Activated CD8-positive, alpha-beta memory T cell treated with anti-CD3 and anti-CD28 coated beads, Interleukin-2, amount 10 ng/mL, durations not matched to agents 7 days and 5 days (primary cell): Measurements from ENCODE around the gene SLC26A4. TPM values are rescaled to one million over a fixed set of nuclear protein-coding genes. Genes with fewer than 3 reads are reported as not detected.

Experiments
- ATAC-seq: fragments of 150-1000 bp; cut with Tn5 transposase; one replicate; pipeline ENCODE4 v1.10.0; 2021; ENCODE audit warnings: moderate library complexity
- CTCF ChIA-PET: fragments of 350-600 bp; sonication (Branson Sonifier 250); formaldehyde crosslinking; loops from one replicate; lab custom pipeline; 2021; ENCODE audit warnings: antibody characterized with exemption; lab: Charles Lee
- DNase-seq: peaks from one replicate; pipeline ENCODE4 v3.0.0-alpha.2; 2020
- H3K27ac Mint-ChIP-seq: one replicate; pipeline ENCODE4 v1.8.0; 2021; ENCODE audit warnings: mild to moderate bottlenecking, mixed read lengths
- H3K27me3 Mint-ChIP-seq: one replicate; pipeline ENCODE4 v1.8.0; 2021; ENCODE audit warnings: mixed read lengths
- H3K36me3 Mint-ChIP-seq: one replicate; pipeline ENCODE4 v1.8.0; 2021; ENCODE audit warnings: mild to moderate bottlenecking, mixed read lengths
- H3K4me1 Mint-ChIP-seq: one replicate; pipeline ENCODE4 v1.8.0; 2021; ENCODE audit warnings: mixed read lengths
- H3K4me3 Mint-ChIP-seq: one replicate; pipeline ENCODE4 v1.8.0; 2021; ENCODE audit warnings: mild to moderate bottlenecking, moderate library complexity, mixed read lengths
- H3K9me3 Mint-ChIP-seq: one replicate; pipeline ENCODE4 v1.8.0; 2022; ENCODE audit warnings: low read depth, mixed read lengths
- total RNA-seq, 2 experiments: library from RNA; stranded (reverse); gene quantifications; one replicate each; pipeline ENCODE4 v1.2.3, GENCODE V29; 2021

Gene SLC26A4
- 10 to 100 TPM in 1 of 2 experiments, 1 to 10 TPM in 1; 8.3 to 15.4 TPM for total RNA-seq

- H3K4me3 Mint-ChIP-seq = peak within 1 kb of the TSS; percentile 97
- CTCF ChIA-PET = interaction anchor here (1.0 to 2.6 kb wide), 9 partner anchors 8 to 230 kb away, joined by 3 to 12 read pairs (median 4); partner anchors contain the start of gene BCAP29
- H3K27me3 Mint-ChIP-seq = peaks cover 2% of the 10 kb centered on the region
- peaks cover 24% of the 10 kb centered on the region for H3K36me3 Mint-ChIP-seq
- peak; percentile 78 for DNase-seq
- H3K4me1 Mint-ChIP-seq = peaks cover 66% of the 10 kb centered on the region
- H3K27ac Mint-ChIP-seq = peak within 1 kb of the TSS; percentile 90
- peak; percentile 50 for ATAC-seq
- no peaks in the 10 kb centered on the region for H3K9me3 Mint-ChIP-seq
These were observed at the start of gene SLC26A4 for GRCh38 chr7:107660381-107661080. TSS of gene SLC26A4 (plus strand) at chr7:107660828. CDS start at chr7:107661642, 814 bp downstream.

GRCh38 chr7:107613439-107613838 is 47.2 kb upstream of the SLC26A4 start:
- H3K27me3 Mint-ChIP-seq = no peaks in the 10 kb centered on the region
- no peak for DNase-seq
- H3K36me3 Mint-ChIP-seq = peaks cover 52% of the 10 kb centered on the region
- peaks cover 27% of the 10 kb centered on the region for H3K4me1 Mint-ChIP-seq
- CTCF ChIA-PET = no interaction called here
- no peak overlapping the region for H3K27ac Mint-ChIP-seq
- ATAC-seq = no peak
- no peak overlapping the region for H3K4me3 Mint-ChIP-seq
- no peaks in the 10 kb centered on the region for H3K9me3 Mint-ChIP-seq

GRCh38 chr7:107613948-107614347 is 46.7 kb upstream of the SLC26A4 start:
- CTCF ChIA-PET = no interaction called here
- DNase-seq = no peak
- H3K9me3 Mint-ChIP-seq = no peaks in the 10 kb centered on the region
- no peak overlapping the region for H3K4me3 Mint-ChIP-seq
- peaks cover 27% of the 10 kb centered on the region for H3K4me1 Mint-ChIP-seq
- no peak overlapping the region for H3K27ac Mint-ChIP-seq
- ATAC-seq = no peak
- no peaks in the 10 kb centered on the region for H3K27me3 Mint-ChIP-seq
- H3K36me3 Mint-ChIP-seq = peaks cover 50% of the 10 kb centered on the region

GRCh38 chr7:107614425-107614824 is 46.2 kb upstream of the SLC26A4 start:
- no peak overlapping the region for H3K4me3 Mint-ChIP-seq
- DNase-seq = no peak
- H3K9me3 Mint-ChIP-seq = no peaks in the 10 kb centered on the region
- peaks cover 27% of the 10 kb centered on the region for H3K4me1 Mint-ChIP-seq
- no peaks in the 10 kb centered on the region for H3K27me3 Mint-ChIP-seq
- no peak for ATAC-seq
- CTCF ChIA-PET = no interaction called here
- H3K36me3 Mint-ChIP-seq = peaks cover 46% of the 10 kb centered on the region
- H3K27ac Mint-ChIP-seq = no peak overlapping the region

GRCh38 chr7:107615910-107616680 is 44.5 kb upstream of the SLC26A4 start:
- DNase-seq (no peak), ATAC-seq (no peak)
- H3K4me3 Mint-ChIP-seq = no peak overlapping the region
- peaks cover 27% of the 10 kb centered on the region for H3K4me1 Mint-ChIP-seq
- no peaks in the 10 kb centered on the region for H3K27me3 Mint-ChIP-seq
- H3K9me3 Mint-ChIP-seq = no peaks in the 10 kb centered on the region
- peaks cover 45% of the 10 kb centered on the region for H3K36me3 Mint-ChIP-seq
- CTCF ChIA-PET = no interaction called here
- H3K27ac Mint-ChIP-seq = no peak overlapping the region

GRCh38 chr7:107622429-107622828 is 38.2 kb upstream of the SLC26A4 start:
- peak; percentile 70 for ATAC-seq
- peaks cover 11% of the 10 kb centered on the region for H3K36me3 Mint-ChIP-seq
- DNase-seq = no peak
- H3K9me3 Mint-ChIP-seq = no peaks in the 10 kb centered on the region
- no peaks in the 10 kb centered on the region for H3K27me3 Mint-ChIP-seq
- no peaks in the 10 kb centered on the region for H3K4me1 Mint-ChIP-seq
- no peak overlapping the region for H3K27ac Mint-ChIP-seq
- no peak overlapping the region for H3K4me3 Mint-ChIP-seq
- CTCF ChIA-PET = no interaction called here

GRCh38 chr7:107622894-107623293 is 37.7 kb upstream of the SLC26A4 start:
- Mint-ChIP-seq H3K4me1 (no peaks in the 10 kb centered on the region), H3K36me3 (peaks cover 13% of the 10 kb centered on the region), H3K4me3 (no peak overlapping the region), H3K27ac (no peak overlapping the region), H3K9me3 (no peaks in the 10 kb centered on the region), H3K27me3 (no peaks in the 10 kb centered on the region)
- ATAC-seq (no peak), DNase-seq (no peak)
- CTCF ChIA-PET = no interaction called here

GRCh38 chr7:107627002-107627401 is 33.6 kb upstream of the SLC26A4 start:
- ATAC-seq (no peak), DNase-seq (no peak)
- Mint-ChIP-seq H3K4me3 (no peak overlapping the region), H3K36me3 (peaks cover 12% of the 10 kb centered on the region), H3K27ac (no peak overlapping the region), H3K9me3 (no peaks in the 10 kb centered on the region), H3K27me3 (no peaks in the 10 kb centered on the region), H3K4me1 (peaks cover 10% of the 10 kb centered on the region)
- CTCF ChIA-PET = no interaction called here

GRCh38 chr7:107628461-107629064 is 32.1 kb upstream of the SLC26A4 start:
- peak overlapping the region; percentile 58 for H3K27ac Mint-ChIP-seq
- H3K9me3 Mint-ChIP-seq = no peaks in the 10 kb centered on the region
- DNase-seq (no peak), ATAC-seq (peak; percentile 51)
- H3K4me1 Mint-ChIP-seq = peaks cover 22% of the 10 kb centered on the region
- CTCF ChIA-PET = interaction anchor here (0.9 to 1.2 kb wide), 2 partner anchors 16 to 33 kb away, joined by 3 to 4 read pairs; no protein-coding TSS in a partner anchor
- H3K4me3 Mint-ChIP-seq = no peak overlapping the region
- H3K36me3 Mint-ChIP-seq = peaks cover 12% of the 10 kb centered on the region
- no peaks in the 10 kb centered on the region for H3K27me3 Mint-ChIP-seq

GRCh38 chr7:107630342-107630741 is 30.3 kb upstream of the SLC26A4 start:
- no peaks in the 10 kb centered on the region for H3K9me3 Mint-ChIP-seq
- ATAC-seq (no peak), DNase-seq (no peak)
- H3K27me3 Mint-ChIP-seq = no peaks in the 10 kb centered on the region
- no peak overlapping the region for H3K4me3 Mint-ChIP-seq
- peaks cover 14% of the 10 kb centered on the region for H3K36me3 Mint-ChIP-seq
- no peak overlapping the region for H3K27ac Mint-ChIP-seq
- CTCF ChIA-PET = no interaction called here
- peaks cover 28% of the 10 kb centered on the region for H3K4me1 Mint-ChIP-seq

- Mint-ChIP-seq H3K36me3 (peaks cover 18% of the 10 kb centered on the region), H3K27ac (no peak overlapping the region), H3K4me3 (no peak overlapping the region), H3K9me3 (no peaks in the 10 kb centered on the region), H3K4me1 (peaks cover 31% of the 10 kb centered on the region), H3K27me3 (no peaks in the 10 kb centered on the region)
- CTCF ChIA-PET = no interaction called here
- no peak for ATAC-seq
- DNase-seq = no peak
These were observed 28.8 kb upstream of the SLC26A4 start for GRCh38 chr7:107631588-107632491.

GRCh38 chr7:107632492-107632865 is 28.1 kb upstream of the SLC26A4 start:
- Mint-ChIP-seq H3K9me3 (no peaks in the 10 kb centered on the region), H3K4me1 (peaks cover 31% of the 10 kb centered on the region), H3K36me3 (peaks cover 16% of the 10 kb centered on the region), H3K27ac (no peak overlapping the region), H3K4me3 (no peak overlapping the region), H3K27me3 (no peaks in the 10 kb centered on the region)
- no peak for ATAC-seq
- no peak for DNase-seq
- CTCF ChIA-PET = interaction anchor here (1.2 kb wide), 1 partner anchor 27 kb away, joined by 3 read pairs; no protein-coding TSS in a partner anchor
